GM18870 (cell line): ENCODE measurements around the gene LRRC4C.
"Not testable (repeated sequence)": the region's sequence is repeated elsewhere in the genome, so short reads cannot be mapped to it uniquely, and the experiment has no call there.

Source experiments
- ATAC-seq: cut with Tn5 transposase; IDR thresholded peaks from one replicate; pipeline ENCODE4 v1.9.1; 2021; ENCODE audit warnings: moderate library complexity; ENCODE audit not compliant: unreplicated experiment

Gene LRRC4C

GRCh38 chr11:40522080-40522479 is 937.4 kb downstream of the LRRC4C start:
- ATAC-seq, result not testable (repeated sequence)

GRCh38 chr11:40517122-40517521 is 942.3 kb downstream of the LRRC4C start:
- no peak for ATAC-seq

- ATAC-seq, result no peak
Observed at GRCh38 chr11:40514124-40514523, 945.3 kb downstream of the LRRC4C start.

GRCh38 chr11:40513281-40513680 is 946.2 kb downstream of the LRRC4C start:
- no peak for ATAC-seq

- ATAC-seq, result no peak
Observed at GRCh38 chr11:40508303-40508702, 951.1 kb downstream of the LRRC4C start.

- no peak for ATAC-seq
Observed at GRCh38 chr11:40506226-40506625, 953.2 kb downstream of the LRRC4C start.

- ATAC-seq, result no peak
Observed at GRCh38 chr11:40491341-40491740, 968.1 kb downstream of the LRRC4C start.

GRCh38 chr11:40467771-40468170 is 991.7 kb downstream of the LRRC4C start:
- ATAC-seq, result no peak

- ATAC-seq, result no peak
Observed at GRCh38 chr11:40445391-40445790, 1014.1 kb downstream of the LRRC4C start.

- no peak for ATAC-seq
Observed at GRCh38 chr11:40444151-40444550, 1015.3 kb downstream of the LRRC4C start.

- ATAC-seq, result no peak
Observed at GRCh38 chr11:40435344-40435743, 1024.1 kb downstream of the LRRC4C start.

GRCh38 chr11:40434926-40435325 is 1024.5 kb downstream of the LRRC4C start:
- ATAC-seq, result no peak

GRCh38 chr11:40432358-40432757 is 1027.1 kb downstream of the LRRC4C start:
- ATAC-seq, result no peak

GRCh38 chr11:40425168-40425567 is 1034.3 kb downstream of the LRRC4C start:
- no peak for ATAC-seq

GRCh38 chr11:40421208-40421981 is 1038.1 kb downstream of the LRRC4C start:
- no peak for ATAC-seq

- ATAC-seq, result no peak
Observed at GRCh38 chr11:40417627-40418026, 1041.8 kb downstream of the LRRC4C start.

GRCh38 chr11:40407355-40407754 is 1052.1 kb downstream of the LRRC4C start:
- ATAC-seq, result no peak

GRCh38 chr11:40405614-40406013 is 1053.8 kb downstream of the LRRC4C start:
- ATAC-seq, result no peak

GRCh38 chr11:40403321-40403720 is 1056.1 kb downstream of the LRRC4C start:
- no peak for ATAC-seq

GRCh38 chr11:40401132-40401853 is 1058.2 kb downstream of the LRRC4C start:
- no peak for ATAC-seq

GRCh38 chr11:40397141-40397540 is 1062.3 kb downstream of the LRRC4C start:
- ATAC-seq, result no peak

GRCh38 chr11:40393511-40393910 is 1065.9 kb downstream of the LRRC4C start:
- ATAC-seq, result no peak
